KOPT-K1 (cell line): ENCODE data around the gene EVI5.

Experiments used
- H3K27ac ChIP-seq: fragments of 200-600 bp; sonication (generic); 2 replicates; pipeline ENCODE4 v1.5.1; 2016; ENCODE audit warnings: antibody characterized with exemption, mild to moderate bottlenecking, low read depth, low read length; ENCODE audit not compliant: poor library complexity, severe bottlenecking
- H3K36me3 ChIP-seq: fragments of 200-600 bp; sonication (generic); 2 replicates; pipeline ENCODE4 v1.5.1; 2017; ENCODE audit warnings: antibody characterized with exemption, mild to moderate bottlenecking, low read length, moderate library complexity; ENCODE audit not compliant: insufficient read depth
- H3K9me3 ChIP-seq: fragments of 200-600 bp; sonication (generic); 2 replicates; pipeline ENCODE4 v1.5.1; 2017; ENCODE audit warnings: antibody characterized with exemption, low read length, mild to moderate bottlenecking; ENCODE audit not compliant: insufficient read depth, poor library complexity, severe bottlenecking

The EVI5 gene

GRCh38 chr1:92480813-92481598 lies 303.9 kb downstream of the EVI5 start:
- no peak overlapping the region for H3K27ac ChIP-seq
- H3K36me3 ChIP-seq: peaks cover 62% of the 10 kb centered on the region
- peaks cover 16% of the 10 kb centered on the region for H3K9me3 ChIP-seq

- Histone ChIP-seq H3K9me3 (peaks cover 16% of the 10 kb centered on the region), H3K27ac (no peak overlapping the region), H3K36me3 (peaks cover 68% of the 10 kb centered on the region)
Measured at GRCh38 chr1:92480200-92480812, 304.6 kb downstream of the EVI5 start.

- Histone ChIP-seq H3K27ac (peak overlapping the region; percentile 1), H3K9me3 (peaks cover 16% of the 10 kb centered on the region), H3K36me3 (peaks cover 75% of the 10 kb centered on the region)
Measured at GRCh38 chr1:92479587-92479986, 305.3 kb downstream of the EVI5 start.

GRCh38 chr1:92478393-92478792 lies 306.5 kb downstream of the EVI5 start:
- peaks cover 16% of the 10 kb centered on the region for H3K9me3 ChIP-seq
- H3K27ac ChIP-seq: peak overlapping the region; percentile 73
- H3K36me3 ChIP-seq: peaks cover 87% of the 10 kb centered on the region

GRCh38 chr1:92476071-92476631 lies 308.8 kb downstream of the EVI5 start:
- Histone ChIP-seq H3K36me3 (peaks cover 84% of the 10 kb centered on the region), H3K9me3 (peaks cover 5% of the 10 kb centered on the region), H3K27ac (peak overlapping the region; percentile 73)

GRCh38 chr1:92475029-92475428 lies 309.9 kb downstream of the EVI5 start:
- H3K36me3 ChIP-seq: peaks cover 80% of the 10 kb centered on the region
- no peaks in the 10 kb centered on the region for H3K9me3 ChIP-seq
- peak overlapping the region; percentile 73 for H3K27ac ChIP-seq

GRCh38 chr1:92473781-92474495 lies 311.0 kb downstream of the EVI5 start:
- H3K9me3 ChIP-seq: no peaks in the 10 kb centered on the region
- H3K36me3 ChIP-seq: peaks cover 70% of the 10 kb centered on the region
- peak overlapping the region; percentile 73 for H3K27ac ChIP-seq

GRCh38 chr1:92470216-92470615 lies 314.7 kb downstream of the EVI5 start:
- Histone ChIP-seq H3K36me3 (peaks cover 41% of the 10 kb centered on the region), H3K27ac (no peak overlapping the region), H3K9me3 (no peaks in the 10 kb centered on the region)

- Histone ChIP-seq H3K36me3 (peaks cover 11% of the 10 kb centered on the region), H3K9me3 (no peaks in the 10 kb centered on the region), H3K27ac (peak overlapping the region; percentile 97)
Measured at GRCh38 chr1:92466683-92467352, 318.1 kb downstream of the EVI5 start.

- peaks cover 3% of the 10 kb centered on the region for H3K36me3 ChIP-seq
- H3K27ac ChIP-seq: peak overlapping the region; percentile 97
- H3K9me3 ChIP-seq: no peaks in the 10 kb centered on the region
Measured at GRCh38 chr1:92465256-92465647, 319.7 kb downstream of the EVI5 start.

- H3K27ac ChIP-seq: peak overlapping the region; percentile 97
- H3K9me3 ChIP-seq: no peaks in the 10 kb centered on the region
- H3K36me3 ChIP-seq: no peaks in the 10 kb centered on the region; the same call in 1 of the 2 replicates
Measured at GRCh38 chr1:92464588-92465255, 320.2 kb downstream of the EVI5 start.

- H3K36me3 ChIP-seq: no peaks in the 10 kb centered on the region
- peak overlapping the region; percentile 97 for H3K27ac ChIP-seq
- no peaks in the 10 kb centered on the region for H3K9me3 ChIP-seq
Measured at GRCh38 chr1:92461364-92462097, 323.4 kb downstream of the EVI5 start.

- Histone ChIP-seq H3K9me3 (no peaks in the 10 kb centered on the region), H3K27ac (peak overlapping the region; percentile 97), H3K36me3 (no peaks in the 10 kb centered on the region)
Measured at GRCh38 chr1:92459871-92460320, 325.0 kb downstream of the EVI5 start.
